Adrenal gland (tissue), 5 donors: Measurements from ENCODE around the gene GRIK1.

Experiments
- POLR2A ChIP-seq, 2 donors: fragments of 450-650 bp; IDR thresholded peaks; one replicate each; pipeline ENCODE4 v1.6.1; 2017; ENCODE audit warnings: antibody characterized with exemption in 2 of 2, mild to moderate bottlenecking in 2 of 2, moderate library complexity in 1 of 2
- TF ChIP-seq, protein P1 (sequence below), 6 experiments: fragments of 450-650 bp in 4 of 6; fragments of 200-600 bp in 2 of 6; sonication (generic) in 1 of 6; IDR thresholded peaks; 1 replicate in 5 of 6; 2 replicates in 1 of 6; pipeline versions ENCODE4 v1.5.1 to v1.8.0; 2016 to 2021; ENCODE audit warnings: antibody characterized with exemption in 6 of 6, mild to moderate bottlenecking in 2 of 6, moderate library complexity in 1 of 6
- donor health status: DM: no; HTN: no; CAD: no.

GRCh38 chr21:29583424-29583924, 356.3 kb downstream of the GRIK1 start:
- TF ChIP-seq, protein P1, sequence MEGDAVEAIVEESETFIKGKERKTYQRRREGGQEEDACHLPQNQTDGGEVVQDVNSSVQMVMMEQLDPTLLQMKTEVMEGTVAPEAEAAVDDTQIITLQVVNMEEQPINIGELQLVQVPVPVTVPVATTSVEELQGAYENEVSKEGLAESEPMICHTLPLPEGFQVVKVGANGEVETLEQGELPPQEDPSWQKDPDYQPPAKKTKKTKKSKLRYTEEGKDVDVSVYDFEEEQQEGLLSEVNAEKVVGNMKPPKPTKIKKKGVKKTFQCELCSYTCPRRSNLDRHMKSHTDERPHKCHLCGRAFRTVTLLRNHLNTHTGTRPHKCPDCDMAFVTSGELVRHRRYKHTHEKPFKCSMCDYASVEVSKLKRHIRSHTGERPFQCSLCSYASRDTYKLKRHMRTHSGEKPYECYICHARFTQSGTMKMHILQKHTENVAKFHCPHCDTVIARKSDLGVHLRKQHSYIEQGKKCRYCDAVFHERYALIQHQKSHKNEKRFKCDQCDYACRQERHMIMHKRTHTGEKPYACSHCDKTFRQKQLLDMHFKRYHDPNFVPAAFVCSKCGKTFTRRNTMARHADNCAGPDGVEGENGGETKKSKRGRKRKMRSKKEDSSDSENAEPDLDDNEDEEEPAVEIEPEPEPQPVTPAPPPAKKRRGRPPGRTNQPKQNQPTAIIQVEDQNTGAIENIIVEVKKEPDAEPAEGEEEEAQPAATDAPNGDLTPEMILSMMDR (IDR thresholded peaks at IDR 0.05) = no peak
- TF ChIP-seq POLR2A (IDR thresholded peaks at IDR 0.05) = no peak
